GM12891 (cell line): ENCODE data around the gene CARM1.

Experiments used
- PAX5 ChIP-seq: IDR thresholded peaks from 2 replicates; pipeline ENCODE4 v1.6.1; 2011; ENCODE audit warnings: low read length, moderate library complexity, mild to moderate bottlenecking; ENCODE audit not compliant: insufficient read depth, severe bottlenecking
- POLR2A ChIP-seq: IDR thresholded peaks from 2 replicates; pipeline ENCODE4 v1.6.1; 2011; ENCODE audit warnings: low read depth, low read length, control low read depth
- TAF1 ChIP-seq: IDR thresholded peaks from 2 replicates; pipeline ENCODE4 v1.6.1; 2011; ENCODE audit warnings: low read depth, low read length, control low read depth

GRCh38 chr19:10871711-10872545 lies 575 bp downstream of the CARM1 start:
- TF ChIP-seq POLR2A (no peak), PAX5 (no peak), TAF1 (no peak)
